GM12872 (cell line): ENCODE results near the gene ADI1.

Source experiments
- CTCF ChIP-seq: IDR thresholded peaks from 3 replicates; pipeline ENCODE4 v1.5.1; 2011; ENCODE audit warnings: low read depth, mild to moderate bottlenecking, low read length, moderate library complexity; ENCODE audit not compliant: insufficient read depth

ADI1 gene

DNA sequence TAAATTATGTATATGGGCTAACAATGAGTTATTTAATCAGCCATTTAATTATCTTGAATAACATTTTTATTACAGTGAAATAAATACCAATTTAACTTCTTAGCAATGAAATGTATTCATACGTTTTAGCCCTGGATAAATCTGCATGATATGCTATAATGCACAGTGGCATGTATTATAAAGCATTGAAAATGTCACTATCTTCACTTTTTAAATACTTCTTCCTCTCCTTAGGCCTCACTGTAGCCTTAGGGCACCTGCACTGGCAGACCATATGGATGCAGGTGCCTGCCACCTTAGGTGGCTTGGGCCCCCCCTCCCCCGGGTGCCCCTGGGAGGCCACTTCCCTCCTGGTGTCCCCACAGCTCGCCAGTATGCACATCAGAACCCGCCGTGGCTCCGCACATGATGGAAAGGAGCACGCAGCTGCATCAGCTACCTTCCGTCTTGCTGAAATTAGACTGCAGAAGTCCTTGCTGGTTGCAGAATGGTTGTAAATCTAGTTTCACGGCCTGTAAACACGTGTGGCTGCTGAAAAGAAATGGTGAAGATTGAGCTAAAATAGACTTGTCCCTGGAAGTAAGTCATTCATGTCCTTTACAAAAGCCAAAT is 56.7 kb downstream of the ADI1 start:
- TF ChIP-seq CTCF: no peak

- TF ChIP-seq CTCF: peak; percentile 79
Measured at GRCh38 chr2:3461801-3462492, 57.4 kb downstream of the ADI1 start.

- no peak for TF ChIP-seq CTCF
Measured at GRCh38 chr2:3460831-3461800, 58.2 kb downstream of the ADI1 start.

DNA sequence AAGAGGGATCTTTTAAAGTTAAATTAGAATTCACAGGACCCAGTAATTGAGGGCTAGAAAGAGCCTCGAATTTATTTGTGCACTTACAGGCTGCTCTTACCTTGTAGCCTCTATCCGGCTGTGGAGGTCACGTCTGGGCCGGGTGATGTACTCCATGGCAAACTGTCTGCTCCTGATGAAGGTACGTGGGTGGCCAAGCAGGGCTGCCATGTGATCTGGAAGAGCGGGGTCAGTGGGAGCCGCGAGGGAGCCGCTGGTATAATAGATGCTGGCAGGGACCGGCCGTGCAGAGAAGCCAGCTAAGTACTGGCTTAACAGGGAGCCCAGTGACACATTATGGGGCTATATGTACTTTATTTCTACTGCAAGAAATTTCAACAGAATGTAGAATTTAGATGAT is 59.2 kb downstream of the ADI1 start:
- no peak for TF ChIP-seq CTCF

GRCh38 chr2:3459185-3460015 is 59.9 kb downstream of the ADI1 start:
- no peak for TF ChIP-seq CTCF

GRCh38 chr2:3458396-3459184 is 60.7 kb downstream of the ADI1 start:
- no peak for TF ChIP-seq CTCF
